Mesendoderm (in vitro differentiated cells): ENCODE data around the gene PAWR.

Source experiments
- DNase-seq: peaks from one replicate; pipeline ENCODE4 v3.0.0; 2013
- H2AK5ac ChIP-seq: 2 replicates; pipeline ENCODE4 v1.6.1; 2013; ENCODE audit warnings: low read length, inconsistent platforms
- H2BK120ac ChIP-seq: 2 replicates; pipeline ENCODE4 v1.6.1; 2013; ENCODE audit warnings: low read depth, mild to moderate bottlenecking, low read length, moderate library complexity, mixed read lengths
- H2BK15ac ChIP-seq: replicated peaks from 2 replicates; pipeline ENCODE4 v1.6.1; 2013; ENCODE audit warnings: low read depth, mild to moderate bottlenecking, moderate library complexity
- H2BK5ac ChIP-seq: 2 replicates; pipeline ENCODE4 v1.6.1; 2013; ENCODE audit warnings: low read length, inconsistent platforms
- H3K18ac ChIP-seq: 2 replicates; pipeline ENCODE4 v1.6.1; 2013; ENCODE audit warnings: mild to moderate bottlenecking, low read length, mixed read lengths
- H3K23ac ChIP-seq: one replicate; pipeline ENCODE4 v1.6.1; 2013; ENCODE audit warnings: low read length
- H3K27ac ChIP-seq: 2 replicates; pipeline ENCODE4 v1.5.1; 2013; ENCODE audit warnings: low read depth, mild to moderate bottlenecking, inconsistent platforms, low read length, moderate library complexity
- H3K27me3 ChIP-seq: 2 replicates; pipeline ENCODE4 v1.6.1; 2013; ENCODE audit warnings: low read length, control low read depth, mild to moderate bottlenecking, inconsistent platforms; ENCODE audit not compliant: insufficient read depth, poor library complexity
- H3K36me3 ChIP-seq: 2 replicates; pipeline ENCODE4 v1.6.1; 2013; ENCODE audit warnings: low read length, inconsistent platforms; ENCODE audit not compliant: control insufficient read depth, insufficient read depth
- H3K4ac ChIP-seq: one replicate; pipeline ENCODE4 v1.6.1; 2013; ENCODE audit warnings: low read depth, mild to moderate bottlenecking, low read length, moderate library complexity
- H3K4me1 ChIP-seq: 2 replicates; pipeline ENCODE4 v1.6.1; 2013; ENCODE audit warnings: low read depth, low read length, inconsistent platforms; ENCODE audit not compliant: control insufficient read depth
- H3K4me2 ChIP-seq: 2 replicates; pipeline ENCODE4 v1.6.1; 2013; ENCODE audit warnings: low read length
- H3K4me3 ChIP-seq: 2 replicates; pipeline ENCODE4 v1.5.1; 2013; ENCODE audit warnings: mild to moderate bottlenecking, low read length
- H3K56ac ChIP-seq: one replicate; pipeline ENCODE4 v1.6.1; 2013; ENCODE audit warnings: low read length
- H3K79me1 ChIP-seq: 2 replicates; pipeline ENCODE4 v1.6.1; 2013; ENCODE audit warnings: low read length, inconsistent platforms
- H3K79me2 ChIP-seq: 2 replicates; pipeline ENCODE4 v1.6.1; 2013; ENCODE audit warnings: mild to moderate bottlenecking, low read length; ENCODE audit not compliant: control insufficient read depth, insufficient read depth
- H3K9ac ChIP-seq: 2 replicates; pipeline ENCODE4 v1.6.1; 2013; ENCODE audit warnings: low read length, inconsistent platforms
- H4K5ac ChIP-seq: one replicate; pipeline ENCODE4 v1.6.1; 2013; ENCODE audit warnings: low read length
- H4K8ac ChIP-seq: one replicate; pipeline ENCODE4 v1.6.1; 2013; ENCODE audit warnings: low read depth, mild to moderate bottlenecking, control low read depth, low read length, moderate library complexity
- WGBS: extraction: QIAGEN DNeasy Blood & Tissue Kit; methylation state at CpG from one replicate; pipeline ENCODE4 v1.1.7; 2013; ENCODE audit warnings: low lambda C conversion rate, missing lambda C conversion rate; ENCODE audit not compliant: insufficient coverage; ENCODE audit errors: extremely low coverage; 5-methylcytosine and 5-hydroxymethylcytosine counted together

The PAWR gene

DNA sequence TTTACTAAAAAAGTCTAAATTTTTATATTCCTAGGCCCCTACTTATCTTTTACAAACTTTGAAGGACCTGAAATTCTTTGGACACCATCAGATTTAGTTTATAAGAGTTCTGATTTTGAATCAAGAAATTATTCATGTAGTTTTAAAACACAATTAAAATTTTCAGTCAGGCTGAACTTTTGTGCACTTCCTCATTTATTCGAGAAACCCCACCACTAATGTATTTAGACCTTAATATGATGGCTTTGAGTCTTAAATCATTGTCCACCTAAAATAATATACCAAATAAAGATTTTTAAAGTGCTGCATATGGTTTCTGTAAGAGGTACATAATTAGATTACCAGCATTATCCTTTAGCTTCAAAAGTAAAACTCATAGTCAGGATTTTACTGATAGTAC lies 103.4 kb downstream of the PAWR start:
- Histone ChIP-seq H3K9ac (no peak overlapping the region), H2BK5ac (no peak overlapping the region), H3K56ac (no peak overlapping the region), H3K4me1 (no peaks in the 10 kb centered on the region), H3K79me1 (peaks cover 2% of the 10 kb centered on the region), H3K4me2 (no peak overlapping the region), H2BK120ac (no peak overlapping the region), H2AK5ac (no peak overlapping the region), H3K18ac (no peak overlapping the region), H3K4me3 (no peak overlapping the region), H3K23ac (no peak overlapping the region), H4K5ac (no peak overlapping the region), H2BK15ac (no peak overlapping the region), H3K79me2 (no peaks in the 10 kb centered on the region), H3K4ac (no peak overlapping the region), H3K36me3 (peaks cover 1% of the 10 kb centered on the region), H4K8ac (no peak overlapping the region), H3K27ac (no peak overlapping the region), H3K27me3 (no peaks in the 10 kb centered on the region)
- WGBS: no CpG with 5 or more reads among the region's 1 CpG
- DNase-seq: no peak

DNA sequence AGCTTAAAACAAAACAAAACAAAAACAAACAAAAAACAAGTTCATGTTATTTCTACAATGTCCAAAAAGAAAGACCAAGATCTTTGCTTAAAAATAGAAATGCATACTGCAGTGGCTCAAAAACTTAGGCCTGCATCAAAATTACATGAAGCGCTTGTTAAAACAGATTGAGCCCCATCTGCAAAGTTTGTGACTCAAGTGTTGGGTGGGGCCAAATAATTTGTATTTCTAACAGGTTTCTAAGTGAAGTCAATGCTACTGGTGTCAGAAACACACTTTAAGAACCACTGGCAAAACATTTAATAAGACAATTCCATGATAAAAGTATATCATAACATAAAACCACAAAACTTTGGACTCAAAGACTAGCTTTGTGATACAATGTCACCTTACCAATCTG lies 105.6 kb downstream of the PAWR start:
- DNase-seq: no peak
- Histone ChIP-seq H3K79me1 (no peaks in the 10 kb centered on the region), H2BK120ac (no peak overlapping the region), H3K4me2 (no peak overlapping the region), H2BK15ac (no peak overlapping the region), H3K9ac (no peak overlapping the region), H3K27me3 (no peaks in the 10 kb centered on the region), H4K5ac (no peak overlapping the region), H3K79me2 (no peaks in the 10 kb centered on the region), H3K27ac (no peak overlapping the region), H2BK5ac (no peak overlapping the region), H3K18ac (no peak overlapping the region), H2AK5ac (no peak overlapping the region), H3K56ac (no peak overlapping the region), H3K4me3 (no peak overlapping the region), H3K23ac (no peak overlapping the region), H3K4ac (no peak overlapping the region), H3K4me1 (no peaks in the 10 kb centered on the region), H4K8ac (no peak overlapping the region), H3K36me3 (no peaks in the 10 kb centered on the region)
- no CpG with 5 or more reads among the region's 1 CpG for WGBS

DNA sequence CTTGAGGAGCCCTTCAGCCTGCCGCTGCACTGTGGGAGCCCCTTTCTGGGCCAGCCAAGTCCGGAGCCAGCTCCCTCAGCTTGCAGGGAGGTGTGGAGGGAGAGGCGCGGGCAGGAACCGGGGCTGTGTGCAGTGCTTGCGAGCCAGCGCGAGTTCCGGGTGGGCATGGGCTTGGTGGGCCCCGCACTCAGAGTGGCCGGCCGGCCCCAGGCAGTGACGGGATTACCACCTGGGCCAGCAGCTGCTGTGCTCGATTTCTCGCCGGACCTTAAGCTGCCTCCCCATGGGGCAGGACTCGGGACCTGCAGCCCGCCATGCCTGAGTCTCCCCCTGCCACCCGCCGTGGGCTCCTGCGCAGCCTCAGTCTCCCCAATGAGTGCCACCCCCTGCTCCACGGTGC lies 116.9 kb downstream of the PAWR start:
- H2AK5ac ChIP-seq: no peak overlapping the region
- WGBS: no CpG with 5 or more reads among the region's 22 CpGs
- no peak overlapping the region for H3K4me3 ChIP-seq
- no peak overlapping the region for H3K9ac ChIP-seq
- H2BK120ac ChIP-seq: no peak overlapping the region
- H3K56ac ChIP-seq: no peak overlapping the region
- no peak overlapping the region for H4K5ac ChIP-seq
- H3K4me2 ChIP-seq: no peak overlapping the region
- H2BK15ac ChIP-seq: no peak overlapping the region
- no peaks in the 10 kb centered on the region for H3K27me3 ChIP-seq
- H3K18ac ChIP-seq: no peak overlapping the region
- no peak overlapping the region for H3K27ac ChIP-seq
- no peaks in the 10 kb centered on the region for H3K79me2 ChIP-seq
- H3K23ac ChIP-seq: no peak overlapping the region
- H2BK5ac ChIP-seq: no peak overlapping the region
- no peak for DNase-seq
- peaks cover 3% of the 10 kb centered on the region for H3K36me3 ChIP-seq
- peaks cover 8% of the 10 kb centered on the region for H3K79me1 ChIP-seq
- no peaks in the 10 kb centered on the region for H3K4me1 ChIP-seq
- no peak overlapping the region for H3K4ac ChIP-seq
- H4K8ac ChIP-seq: no peak overlapping the region

DNA sequence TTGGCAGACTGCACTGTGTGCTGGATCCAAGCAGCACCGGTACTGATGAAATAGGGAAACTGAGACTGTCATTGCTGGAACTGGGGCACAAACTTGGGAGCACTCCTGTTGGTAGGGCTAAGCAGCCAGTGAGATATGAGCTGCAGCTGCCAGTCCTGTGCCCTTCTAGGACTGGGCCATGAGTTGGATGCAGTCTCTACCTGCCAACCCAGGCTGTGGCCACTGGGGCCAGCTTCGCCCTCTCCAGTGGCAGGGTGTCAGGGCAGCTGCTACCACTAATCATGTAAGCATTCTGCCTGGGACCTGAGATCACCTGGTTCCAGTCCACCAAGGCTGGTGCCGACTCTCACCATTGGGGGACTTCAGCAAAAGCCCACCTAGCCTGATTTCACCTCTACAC lies 121.1 kb downstream of the PAWR start:
- no peak overlapping the region for H3K56ac ChIP-seq
- peaks cover 6% of the 10 kb centered on the region for H3K79me1 ChIP-seq

DNA sequence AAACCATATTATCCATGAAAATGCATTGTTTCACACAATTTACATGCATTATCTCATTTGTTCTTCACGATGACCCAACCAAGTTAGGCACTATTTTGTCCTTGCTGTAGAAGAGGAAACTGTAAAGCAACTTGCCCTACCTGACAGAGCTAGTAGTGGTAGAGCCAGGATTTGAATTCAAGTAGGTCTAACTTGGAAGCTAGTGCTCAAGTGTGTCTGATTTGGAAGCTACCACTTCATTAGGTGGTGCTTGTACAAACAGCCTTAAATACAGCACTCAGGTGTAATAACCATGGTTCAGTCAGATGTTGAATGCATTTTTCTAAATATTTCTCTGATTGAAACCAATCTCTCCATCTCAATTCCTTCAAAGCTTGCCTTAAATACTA lies 123.6 kb downstream of the PAWR start:
- Histone ChIP-seq H3K27ac (no peak overlapping the region), H3K9ac (no peak overlapping the region), H2AK5ac (no peak overlapping the region), H3K56ac (no peak overlapping the region), H4K8ac (no peak overlapping the region), H3K79me1 (peaks cover 6% of the 10 kb centered on the region), H3K4me2 (no peak overlapping the region), H3K36me3 (peaks cover 3% of the 10 kb centered on the region), H2BK120ac (no peak overlapping the region), H2BK5ac (no peak overlapping the region), H4K5ac (no peak overlapping the region), H3K4ac (no peak overlapping the region), H3K18ac (no peak overlapping the region), H3K23ac (no peak overlapping the region), H2BK15ac (no peak overlapping the region), H3K4me3 (no peak overlapping the region), H3K4me1 (no peaks in the 10 kb centered on the region), H3K27me3 (no peaks in the 10 kb centered on the region), H3K79me2 (no peaks in the 10 kb centered on the region)
- WGBS: no CpG with 5 or more reads among the region's 1 CpG
- no peak for DNase-seq

More for the DNA sequence above, 121.1 kb downstream of the PAWR start:
- no peak overlapping the region for H3K4me3 ChIP-seq
- H3K9ac ChIP-seq: no peak overlapping the region
- no peak overlapping the region for H2BK120ac ChIP-seq
- H3K23ac ChIP-seq: no peak overlapping the region
- peaks cover 3% of the 10 kb centered on the region for H3K36me3 ChIP-seq
- no peak overlapping the region for H4K8ac ChIP-seq
- no peaks in the 10 kb centered on the region for H3K4me1 ChIP-seq
- H2BK15ac ChIP-seq: no peak overlapping the region
- no peak overlapping the region for H3K18ac ChIP-seq
- no peak overlapping the region for H2BK5ac ChIP-seq
- no peak overlapping the region for H4K5ac ChIP-seq
- H3K27me3 ChIP-seq: no peaks in the 10 kb centered on the region
- no peak overlapping the region for H3K4me2 ChIP-seq
- DNase-seq: no peak
- no peak overlapping the region for H3K4ac ChIP-seq
- WGBS: no CpG with 5 or more reads among the region's 3 CpGs
- no peak overlapping the region for H3K27ac ChIP-seq
- H3K79me2 ChIP-seq: no peaks in the 10 kb centered on the region
- H2AK5ac ChIP-seq: no peak overlapping the region

DNA sequence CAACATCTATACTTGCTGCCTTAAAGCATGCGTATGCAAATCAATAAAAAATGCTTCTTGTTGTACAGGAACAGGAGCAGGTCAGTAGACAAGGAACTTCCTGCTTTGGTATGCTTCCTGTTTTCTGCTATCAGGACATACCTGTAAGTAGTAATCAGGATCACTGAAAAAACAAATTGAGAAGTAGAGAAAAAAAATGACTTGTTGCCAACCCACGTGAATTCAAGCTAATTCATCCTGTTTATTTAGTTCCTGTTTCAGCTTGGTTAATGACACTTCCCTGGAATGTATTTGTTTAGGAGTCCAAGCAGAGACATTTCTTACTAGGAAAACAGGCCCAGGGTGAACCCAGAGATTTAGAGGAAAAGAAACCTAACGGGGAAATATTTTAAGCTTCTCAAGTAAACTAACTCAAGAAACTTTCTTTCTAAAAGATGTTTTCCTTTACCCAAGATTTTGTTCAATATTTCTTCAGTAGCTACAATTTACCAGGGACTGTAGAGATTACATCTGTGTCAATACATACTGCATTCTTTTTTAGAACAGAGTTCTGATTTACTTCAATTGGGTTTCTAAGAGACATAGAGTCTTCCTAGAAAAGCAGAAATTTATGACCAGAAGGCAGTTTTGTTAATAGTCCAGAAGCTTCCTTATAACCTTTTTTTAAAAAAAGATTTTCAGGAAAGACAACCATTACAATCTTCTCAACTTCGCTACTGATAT lies 124.2 kb downstream of the PAWR start:
- WGBS: no CpG with 5 or more reads among the region's 4 CpGs
- Histone ChIP-seq H3K4me1 (no peaks in the 10 kb centered on the region), H4K5ac (no peak overlapping the region), H3K79me2 (no peaks in the 10 kb centered on the region), H3K18ac (no peak overlapping the region), H3K9ac (no peak overlapping the region), H3K56ac (no peak overlapping the region), H4K8ac (no peak overlapping the region), H3K23ac (no peak overlapping the region), H2BK15ac (no peak overlapping the region), H3K4me2 (no peak overlapping the region), H3K4me3 (no peak overlapping the region), H3K4ac (no peak overlapping the region), H3K27me3 (no peaks in the 10 kb centered on the region), H3K36me3 (peaks cover 3% of the 10 kb centered on the region), H3K79me1 (peaks cover 6% of the 10 kb centered on the region), H3K27ac (no peak overlapping the region), H2BK5ac (no peak overlapping the region), H2AK5ac (no peak overlapping the region), H2BK120ac (no peak overlapping the region)
- DNase-seq: no peak
